Measurements from ENCODE around the gene M1AP.
"Not testable (repeated sequence)": the region's sequence is repeated elsewhere in the genome, so short reads cannot be mapped to it uniquely, and the experiment has no call there.

The M1AP gene

GRCh38 chr2:74646834-74647482 is 1.2 kb downstream of the M1AP start:
- DNase-seq, result no peak

- DNase-seq, result no peak
These were observed 1.9 kb downstream of the M1AP start for GRCh38 chr2:74646201-74646600.

GRCh38 chr2:74645344-74645743 is 2.8 kb downstream of the M1AP start:
- DNase-seq, result no peak

GRCh38 chr2:74639550-74639949 is 8.6 kb downstream of the M1AP start:
- no peak for DNase-seq

GRCh38 chr2:74632939-74633312 is 15.2 kb downstream of the M1AP start:
- DNase-seq, result no peak

- no peak for DNase-seq
These were observed 15.8 kb downstream of the M1AP start for GRCh38 chr2:74632209-74632938.

- DNase-seq, result not testable (repeated sequence)
These were observed 17.7 kb downstream of the M1AP start for GRCh38 chr2:74630454-74630853.

GRCh38 chr2:74628538-74629105 is 19.5 kb downstream of the M1AP start:
- no peak for DNase-seq

GRCh38 chr2:74625658-74626425 is 22.3 kb downstream of the M1AP start:
- no peak for DNase-seq

GRCh38 chr2:74620671-74621070 is 27.5 kb downstream of the M1AP start:
- no peak for DNase-seq

- no peak for DNase-seq
These were observed 28.4 kb downstream of the M1AP start for GRCh38 chr2:74619651-74620297.

- no peak for DNase-seq
These were observed 29.6 kb downstream of the M1AP start for GRCh38 chr2:74618410-74619083.

- no peak for DNase-seq
These were observed 31.0 kb downstream of the M1AP start for GRCh38 chr2:74617122-74617521.

GRCh38 chr2:74606927-74607326 is 41.2 kb downstream of the M1AP start:
- DNase-seq, result no peak

GRCh38 chr2:74603282-74604000 is 44.7 kb downstream of the M1AP start:
- no peak for DNase-seq

GRCh38 chr2:74602586-74603281 is 45.4 kb downstream of the M1AP start:
- DNase-seq, result no peak

GRCh38 chr2:74599676-74600075 is 48.5 kb downstream of the M1AP start:
- DNase-seq, result no peak

- peak; percentile 99 for DNase-seq
These were observed 50.7 kb downstream of the M1AP start for GRCh38 chr2:74597410-74597809.

- no peak for DNase-seq
These were observed 51.5 kb downstream of the M1AP start for GRCh38 chr2:74596584-74596983.

GRCh38 chr2:74593826-74594772 is 54.0 kb downstream of the M1AP start:
- DNase-seq, result no peak
